Astrocyte of the cerebellum (primary cell): ENCODE results near the gene COL20A1.

Experiments used
- DNase-seq: peaks from one replicate; pipeline ENCODE4 v3.0.0-alpha.2; 2011; ENCODE audit warnings: low read depth
- H3K4me3 ChIP-seq: 2 replicates; pipeline ENCODE4 v1.5.1; 2011; ENCODE audit warnings: mild to moderate bottlenecking, low read depth, low read length, moderate library complexity
- in situ Hi-C: cut with HindIII; loops from 2 replicates; pipeline ENCODE4 v1.10.0; 2017; ENCODE audit warnings: low sequenced_read_pairs
- TF ChIP-seq, protein P1 (sequence below): IDR thresholded peaks from 2 replicates; pipeline ENCODE4 v1.5.1; 2012; ENCODE audit warnings: low read length, low read depth, moderate library complexity, mild to moderate bottlenecking; ENCODE audit errors: missing control alignments

Gene COL20A1

DNA sequence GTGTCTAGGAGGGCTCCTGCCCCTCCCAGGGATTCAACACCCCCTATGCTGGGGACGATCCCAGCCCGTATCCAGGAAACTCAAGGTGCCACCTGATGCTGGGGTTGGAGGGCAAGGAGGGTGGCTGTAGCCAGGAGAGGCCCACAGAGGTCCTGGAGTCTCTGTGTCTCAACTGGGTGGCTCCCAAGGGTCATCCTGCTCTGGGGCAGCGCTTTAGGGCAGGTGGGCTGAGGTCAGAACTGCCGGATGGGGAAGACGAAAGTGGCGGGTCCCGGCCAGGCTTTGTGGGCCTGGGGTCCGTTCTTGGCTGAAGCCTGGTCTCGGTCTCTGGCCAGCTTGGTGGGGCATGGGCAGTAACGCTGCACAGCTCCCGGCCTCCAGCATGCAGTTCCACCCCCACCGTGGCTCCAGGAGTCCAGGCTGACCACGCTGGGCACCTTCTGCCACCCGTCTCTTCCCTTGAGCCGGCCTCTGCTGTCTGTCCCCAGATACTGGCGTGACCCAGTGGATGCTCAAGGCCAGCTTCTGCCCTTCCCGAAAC lies 2.8 kb upstream of the COL20A1 start:
- TF ChIP-seq, protein P1, sequence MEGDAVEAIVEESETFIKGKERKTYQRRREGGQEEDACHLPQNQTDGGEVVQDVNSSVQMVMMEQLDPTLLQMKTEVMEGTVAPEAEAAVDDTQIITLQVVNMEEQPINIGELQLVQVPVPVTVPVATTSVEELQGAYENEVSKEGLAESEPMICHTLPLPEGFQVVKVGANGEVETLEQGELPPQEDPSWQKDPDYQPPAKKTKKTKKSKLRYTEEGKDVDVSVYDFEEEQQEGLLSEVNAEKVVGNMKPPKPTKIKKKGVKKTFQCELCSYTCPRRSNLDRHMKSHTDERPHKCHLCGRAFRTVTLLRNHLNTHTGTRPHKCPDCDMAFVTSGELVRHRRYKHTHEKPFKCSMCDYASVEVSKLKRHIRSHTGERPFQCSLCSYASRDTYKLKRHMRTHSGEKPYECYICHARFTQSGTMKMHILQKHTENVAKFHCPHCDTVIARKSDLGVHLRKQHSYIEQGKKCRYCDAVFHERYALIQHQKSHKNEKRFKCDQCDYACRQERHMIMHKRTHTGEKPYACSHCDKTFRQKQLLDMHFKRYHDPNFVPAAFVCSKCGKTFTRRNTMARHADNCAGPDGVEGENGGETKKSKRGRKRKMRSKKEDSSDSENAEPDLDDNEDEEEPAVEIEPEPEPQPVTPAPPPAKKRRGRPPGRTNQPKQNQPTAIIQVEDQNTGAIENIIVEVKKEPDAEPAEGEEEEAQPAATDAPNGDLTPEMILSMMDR: no peak
- in situ Hi-C loops: loop anchor here (10.0 kb wide), 1 partner anchor 185 kb away; the partner anchor contains the start of gene KCNQ2
- H3K4me3 ChIP-seq: no peak overlapping the region
- no peak for DNase-seq

DNA sequence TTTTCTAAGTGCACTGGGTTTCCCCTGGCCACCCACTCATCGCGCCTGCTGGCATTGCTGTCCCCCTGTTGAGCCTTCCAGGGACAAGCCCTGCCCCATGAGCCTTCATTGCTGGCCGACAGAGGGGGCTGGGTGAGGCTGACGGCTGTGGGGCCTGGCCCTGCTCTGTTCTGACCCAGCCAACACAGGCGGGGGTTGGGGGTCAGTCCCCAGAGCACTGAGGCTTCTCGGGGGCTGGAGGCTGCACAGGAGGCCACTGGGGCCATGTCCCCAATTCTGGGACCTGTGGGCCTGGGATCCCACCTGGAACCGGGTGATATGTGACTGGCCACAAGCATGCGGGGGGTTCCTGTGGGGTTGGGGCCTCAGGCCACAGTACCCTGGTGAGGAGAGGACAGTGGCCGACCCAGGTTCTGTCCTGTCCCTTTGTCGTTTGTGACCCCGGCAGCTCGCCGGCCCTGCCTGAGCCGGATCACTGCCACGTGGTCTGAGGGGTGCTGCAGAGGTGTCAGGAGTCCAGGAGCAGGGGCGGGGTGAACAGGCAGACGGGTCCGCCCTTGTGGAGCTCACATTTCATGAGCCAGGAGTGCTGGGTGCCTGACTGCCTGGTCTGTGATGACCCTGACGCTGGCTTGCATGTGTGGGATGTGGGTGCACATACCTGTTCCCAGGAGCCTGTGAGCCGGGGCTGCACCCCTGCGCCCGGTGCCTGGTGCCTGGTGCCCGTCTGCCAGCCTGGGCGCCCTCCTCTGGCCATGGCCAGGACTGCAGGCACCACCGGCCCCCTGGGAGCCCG lies 2.1 kb upstream of the COL20A1 start:
- in situ Hi-C loops: loop anchor here (10.0 kb wide), 1 partner anchor 184 kb away; the partner anchor contains the start of gene KCNQ2
- no peak overlapping the region for H3K4me3 ChIP-seq
- TF ChIP-seq, protein P1: peak; percentile 65
- no peak for DNase-seq

DNA sequence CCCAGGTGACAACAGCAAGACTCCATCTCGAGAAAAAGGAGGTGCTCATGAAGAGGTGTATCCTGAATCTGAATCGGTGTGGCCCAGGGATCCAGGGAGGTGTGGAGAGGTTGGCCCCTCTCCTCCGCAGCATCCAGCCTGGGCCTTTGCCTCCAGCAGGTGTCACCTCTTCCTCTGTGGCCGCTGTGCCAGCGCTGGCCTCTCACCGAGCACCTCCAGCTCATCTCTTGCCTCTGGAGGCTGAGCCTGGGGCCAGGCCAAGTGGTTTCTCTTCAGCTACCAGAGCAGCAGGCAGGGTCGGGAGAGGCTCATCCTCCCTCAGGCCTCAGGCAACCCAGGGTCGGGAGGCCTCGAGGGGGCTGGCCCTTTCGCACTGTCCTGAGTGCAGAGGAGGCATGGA lies 1.2 kb upstream of the COL20A1 start:
- TF ChIP-seq, protein P1: no peak
- DNase-seq: no peak
- H3K4me3 ChIP-seq: no peak overlapping the region
- in situ Hi-C loops: loop anchor here (10.0 kb wide), 1 partner anchor 183 kb away; the partner anchor contains the start of gene KCNQ2

DNA sequence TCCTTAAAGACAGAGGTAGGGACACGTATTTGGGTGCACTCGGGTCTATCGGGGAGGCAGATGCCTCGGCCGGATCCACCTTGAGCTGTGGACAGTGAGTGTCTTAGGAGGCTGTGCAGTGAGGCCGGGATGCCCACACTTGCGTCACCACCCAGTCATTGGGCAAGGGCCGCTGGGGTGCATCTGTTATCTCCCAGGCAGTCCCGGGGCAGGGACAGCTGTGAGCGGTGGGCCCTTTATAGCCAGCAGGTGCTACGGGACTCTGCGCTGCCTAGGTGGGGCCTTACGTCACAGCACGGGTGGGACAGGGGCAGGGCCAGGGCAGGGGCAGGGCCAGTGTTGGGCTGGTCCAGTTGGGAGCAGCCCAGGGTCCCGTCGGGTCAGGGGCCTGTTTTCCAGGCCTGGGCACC lies 689 bp upstream of the COL20A1 start:
- no peak for DNase-seq
- TF ChIP-seq, protein P1: no peak
- H3K4me3 ChIP-seq: no peak overlapping the region
- in situ Hi-C loops: loop anchor here (10.0 kb wide), 1 partner anchor 183 kb away; the partner anchor contains the start of gene KCNQ2

DNA sequence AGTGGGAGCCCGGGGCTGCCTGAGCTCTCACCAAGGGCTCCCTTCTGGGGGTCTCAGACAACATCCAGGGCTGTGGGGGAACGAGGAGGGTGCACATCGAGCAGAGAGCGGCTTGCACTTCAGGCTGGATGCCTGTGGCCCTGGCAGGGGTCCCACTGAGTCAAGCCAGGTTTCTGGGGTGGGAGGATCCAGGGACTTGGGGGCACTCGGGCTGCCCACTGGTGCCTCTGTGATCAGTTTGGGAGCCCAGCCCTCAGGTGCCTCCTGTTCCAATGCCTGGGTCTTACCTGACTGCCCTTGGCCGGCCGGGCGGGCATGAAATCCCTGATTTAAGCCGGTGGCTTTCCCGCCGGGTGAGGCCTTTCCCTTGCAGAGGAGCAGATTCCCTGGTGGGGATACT lies 470 bp downstream of the COL20A1 start:
- TF ChIP-seq, protein P1: no peak
- no peak for DNase-seq
- H3K4me3 ChIP-seq: no peak overlapping the region
- in situ Hi-C loops: loop anchor here (10.0 kb wide), 1 partner anchor 181 kb away; the partner anchor contains the start of gene KCNQ2

DNA sequence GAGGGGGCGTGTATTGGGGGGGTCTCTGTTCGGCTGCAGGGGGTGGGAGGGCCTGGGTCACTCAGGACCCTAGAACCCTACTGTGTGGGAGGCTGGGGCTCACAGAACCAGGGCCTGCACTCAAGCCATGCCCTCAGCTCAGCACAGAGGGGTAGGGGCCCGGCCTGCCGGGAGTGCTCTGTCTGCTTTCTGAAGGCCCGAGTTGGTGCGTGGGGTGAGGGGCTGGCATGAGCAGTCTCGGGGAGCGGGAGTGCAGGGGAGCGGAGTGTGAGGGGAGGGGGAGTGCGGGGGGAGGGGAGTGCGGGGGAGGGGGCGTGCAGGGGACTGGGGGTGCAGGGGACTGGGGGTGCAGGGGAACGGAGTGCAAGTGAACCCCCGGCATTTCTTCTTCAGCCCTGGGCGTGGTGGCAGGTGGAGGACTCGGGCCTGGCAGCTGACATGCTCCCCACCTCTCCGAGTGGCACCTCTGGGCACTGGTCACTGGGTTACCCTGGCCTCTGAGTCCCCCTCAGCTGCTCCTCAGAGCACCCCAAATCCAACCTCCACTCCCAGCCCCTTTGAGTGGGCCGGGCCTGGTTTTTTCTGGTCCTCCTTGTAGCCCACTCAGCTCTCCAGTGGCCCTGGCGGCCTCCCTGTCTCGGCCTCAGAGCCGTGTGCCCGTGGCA lies 1.0 kb downstream of the COL20A1 start:
- in situ Hi-C loops: loop anchor here (10.0 kb wide), 1 partner anchor 181 kb away; the partner anchor contains the start of gene KCNQ2

More for the DNA sequence above, 1.0 kb downstream of the COL20A1 start:
- H3K4me3 ChIP-seq: no peak overlapping the region
- DNase-seq: no peak
- TF ChIP-seq, protein P1: no peak
